ENCODE data around the gene PHF19. TPM values are rescaled to one million over a fixed set of nuclear protein-coding genes. Genes with fewer than 3 reads are reported as not detected.

Gene PHF19
- total RNA-seq, result 86.2 and 122 TPM in 2 replicates

DNA sequence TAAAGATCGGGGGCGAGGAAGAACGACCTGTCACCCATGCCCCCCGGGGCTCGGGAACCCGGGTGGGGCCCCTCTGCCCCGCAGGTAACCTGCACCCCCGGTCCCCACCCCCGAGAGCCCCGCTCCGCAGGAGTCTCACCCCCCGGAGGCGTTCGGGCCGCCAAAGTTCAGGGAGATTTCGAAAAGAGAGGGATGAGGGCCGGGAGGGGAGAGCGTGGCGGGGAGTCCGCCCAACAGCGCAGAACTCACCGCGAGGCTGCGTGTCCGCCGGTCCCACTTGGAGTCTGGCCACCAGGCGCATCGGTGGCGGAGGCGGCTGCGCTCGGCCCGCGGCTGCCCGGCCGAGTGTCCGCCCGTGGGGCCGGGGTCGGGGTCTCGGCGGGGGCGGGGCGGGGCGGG, at the start of gene PHF19:
Gene PHF19 (minus strand): TSS at position 347 of the 399 bp plus-strand sequence. CDS start 2,447 bp downstream, outside the sequence.
- no peak for DNase-seq (ENCODE audit: low read depth)
- peak within 1 kb of the TSS; percentile 76 for H3K4me3 ChIP-seq (ENCODE audit: low read depth, low read length)
- TF ChIP-seq, protein P1, sequence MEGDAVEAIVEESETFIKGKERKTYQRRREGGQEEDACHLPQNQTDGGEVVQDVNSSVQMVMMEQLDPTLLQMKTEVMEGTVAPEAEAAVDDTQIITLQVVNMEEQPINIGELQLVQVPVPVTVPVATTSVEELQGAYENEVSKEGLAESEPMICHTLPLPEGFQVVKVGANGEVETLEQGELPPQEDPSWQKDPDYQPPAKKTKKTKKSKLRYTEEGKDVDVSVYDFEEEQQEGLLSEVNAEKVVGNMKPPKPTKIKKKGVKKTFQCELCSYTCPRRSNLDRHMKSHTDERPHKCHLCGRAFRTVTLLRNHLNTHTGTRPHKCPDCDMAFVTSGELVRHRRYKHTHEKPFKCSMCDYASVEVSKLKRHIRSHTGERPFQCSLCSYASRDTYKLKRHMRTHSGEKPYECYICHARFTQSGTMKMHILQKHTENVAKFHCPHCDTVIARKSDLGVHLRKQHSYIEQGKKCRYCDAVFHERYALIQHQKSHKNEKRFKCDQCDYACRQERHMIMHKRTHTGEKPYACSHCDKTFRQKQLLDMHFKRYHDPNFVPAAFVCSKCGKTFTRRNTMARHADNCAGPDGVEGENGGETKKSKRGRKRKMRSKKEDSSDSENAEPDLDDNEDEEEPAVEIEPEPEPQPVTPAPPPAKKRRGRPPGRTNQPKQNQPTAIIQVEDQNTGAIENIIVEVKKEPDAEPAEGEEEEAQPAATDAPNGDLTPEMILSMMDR (conservative IDR thresholded peaks at IDR 0.05; ENCODE audit: low read depth, low read length), result no peak

DNA sequence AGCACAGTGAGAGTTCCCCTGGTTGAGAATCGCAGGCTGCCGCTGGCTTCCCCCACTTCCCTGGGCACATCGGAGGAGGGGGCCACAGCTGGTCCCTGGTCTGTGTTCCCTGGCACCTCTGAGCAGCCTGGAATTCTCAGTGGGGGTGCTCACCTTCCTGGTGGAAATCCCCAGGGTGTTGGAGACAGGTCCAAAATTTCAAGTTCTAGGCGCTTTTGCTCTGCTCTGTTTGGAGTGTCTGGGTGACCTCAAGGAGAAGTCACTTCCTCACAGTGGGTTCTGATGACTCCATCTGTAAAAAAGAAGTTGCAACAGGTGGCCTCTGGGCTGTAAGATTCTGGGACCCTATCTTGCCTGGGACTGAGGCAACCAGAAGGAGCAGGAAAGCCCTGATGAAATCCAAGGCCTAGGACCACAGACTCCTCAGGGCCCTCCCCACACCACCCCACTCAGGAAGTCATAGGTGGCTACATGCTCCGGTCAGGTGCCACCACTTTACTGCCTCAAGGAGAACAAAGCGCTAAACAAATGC, 49.5 kb upstream of the PHF19 start, which contains the start of gene TRAF1:
Gene TRAF1 (minus strand): TSS at position 400 of the 532 bp plus-strand sequence. CDS start 721 bp downstream, outside the sequence.
- DNase-seq (ENCODE audit: low read depth), result no peak
- H3K4me3 ChIP-seq (ENCODE audit: low read depth, low read length), result no peak within 1 kb of the TSS
- TF ChIP-seq, protein P1 (conservative IDR thresholded peaks at IDR 0.05; ENCODE audit: low read depth, low read length), result no peak

DNA sequence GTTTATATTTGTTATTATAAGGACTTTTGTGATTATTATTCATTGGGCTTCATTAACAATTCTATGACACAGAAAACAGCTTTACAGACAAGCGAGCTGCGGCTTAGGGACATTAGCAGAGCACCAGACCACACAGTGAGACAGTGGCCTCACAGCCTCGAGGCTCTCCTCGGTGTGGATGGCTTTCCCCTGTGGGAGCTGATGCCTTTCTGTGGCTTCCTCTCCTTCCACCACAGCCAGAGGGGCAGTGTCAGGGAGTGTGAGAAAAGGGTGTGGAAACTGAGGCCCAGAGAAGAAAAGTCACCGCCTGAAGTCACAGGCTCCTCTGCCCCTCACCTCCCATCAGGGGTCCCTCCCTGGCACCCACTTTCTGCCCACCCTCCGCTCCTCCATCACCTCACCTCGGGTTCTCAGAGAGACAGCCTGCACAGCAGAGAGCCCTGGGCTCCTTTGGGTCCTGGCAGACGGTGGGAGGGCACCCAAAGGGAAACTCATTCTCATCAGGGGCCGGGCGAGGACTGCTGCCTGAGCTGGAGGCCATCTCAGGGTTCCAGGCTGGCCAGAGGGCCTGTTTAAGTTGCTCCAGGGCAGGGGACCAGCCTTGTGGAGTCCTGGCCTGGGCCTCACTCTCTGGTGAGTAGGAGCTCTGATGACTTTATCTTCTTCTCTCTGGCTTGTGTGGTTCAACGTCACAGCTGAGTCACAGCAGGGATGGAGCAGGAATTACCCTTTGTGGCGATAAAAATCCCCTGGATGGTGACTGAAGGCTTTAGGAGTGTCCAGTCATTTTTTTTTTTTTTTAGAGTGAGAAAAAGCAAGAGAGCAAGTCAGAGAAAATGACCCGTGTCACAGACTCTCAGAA, 48.8 kb upstream of the PHF19 start:
- H3K4me3 ChIP-seq (ENCODE audit: low read depth, low read length), result no peak overlapping the region
- no peak for DNase-seq (ENCODE audit: low read depth)
- TF ChIP-seq, protein P1 (conservative IDR thresholded peaks at IDR 0.05; ENCODE audit: low read depth, low read length), result no peak

DNA sequence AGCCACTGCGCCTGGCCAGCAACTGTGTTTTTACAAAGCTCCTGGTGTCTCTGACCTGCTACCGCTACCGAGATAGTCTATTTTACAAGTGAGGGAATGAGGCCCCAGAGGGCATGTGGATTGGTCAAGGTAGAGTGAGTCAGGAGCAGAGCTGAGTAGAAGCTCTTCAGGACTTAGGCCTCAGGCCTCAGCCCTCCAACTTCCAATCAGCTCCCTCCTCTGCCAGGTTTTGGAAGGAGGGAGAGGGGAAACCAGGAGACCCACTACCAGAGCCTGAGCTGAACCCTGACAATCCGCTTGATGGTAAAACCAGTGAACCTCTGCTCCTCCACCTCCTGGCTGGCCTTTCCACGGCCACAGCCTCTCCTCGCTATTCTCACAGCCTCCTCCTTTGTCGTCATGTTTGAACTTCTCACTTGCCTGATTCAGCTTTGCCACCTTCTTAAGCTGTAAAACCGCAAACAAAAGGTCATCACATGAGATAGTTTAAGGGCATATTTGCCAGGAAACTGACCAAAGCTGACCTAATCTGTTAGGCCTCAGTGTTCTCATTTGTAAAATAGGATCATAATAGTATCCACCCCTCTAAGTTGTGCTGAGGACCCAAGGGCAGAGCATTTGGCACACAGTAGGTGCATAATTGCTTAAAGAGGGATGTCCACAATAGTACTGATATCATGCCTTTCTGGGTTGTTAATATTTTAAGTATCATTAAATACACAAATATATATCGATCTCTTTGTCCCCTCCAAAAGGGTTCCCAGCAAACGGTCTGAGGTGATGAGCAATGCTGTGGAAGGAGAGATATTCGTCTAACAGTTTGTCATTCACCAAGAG, 47.9 kb upstream of the PHF19 start:
- DNase-seq (ENCODE audit: low read depth), result no peak
- H3K4me3 ChIP-seq (ENCODE audit: low read depth, low read length), result no peak overlapping the region
- TF ChIP-seq, protein P1 (conservative IDR thresholded peaks at IDR 0.05; ENCODE audit: low read depth, low read length), result no peak

- no peak overlapping the region for H3K4me3 ChIP-seq (ENCODE audit: low read depth, low read length)
- TF ChIP-seq, protein P1 (conservative IDR thresholded peaks at IDR 0.05; ENCODE audit: low read depth, low read length), result no peak
- no peak for DNase-seq (ENCODE audit: low read depth)
These were observed 46.8 kb upstream of the PHF19 start for GRCh38 chr9:120923620-120924328.

Measured in epithelial cell of proximal tubule (primary cell).